GM13976 (cell line): ENCODE measurements around the gene LYSMD1.
A peak's percentile ranks its signal among the peaks of the same experiment; 100 is the strongest.
"Not testable (repeated sequence)": the region's sequence is repeated elsewhere in the genome, so short reads cannot be mapped to it uniquely, and the experiment has no call there.

Experiments used
- DNase-seq: peaks from one replicate; pipeline ENCODE4 v3.0.0; 2012; ENCODE audit warnings: low spot score
- CTCF ChIP-seq: IDR thresholded peaks from 2 replicates; pipeline ENCODE4 v1.5.1; 2012; ENCODE audit warnings: borderline replicate concordance, mild to moderate bottlenecking; ENCODE audit not compliant: insufficient read depth; ENCODE audit errors: extremely low read depth, missing control alignments, control extremely low read depth
- in situ Hi-C: fragments of 300-500 bp; cut with MboI; formaldehyde crosslinking; loops from one replicate; pipeline ENCODE4 v1.12.0; 2022; ENCODE audit warnings: low sequenced_read_pairs, mixed read lengths, inconsistent platforms; ENCODE audit not compliant: unreplicated experiment

Gene LYSMD1

GRCh38 chr1:151198254-151199127 is 32.8 kb upstream of the LYSMD1 start, which contains the start of gene PIP5K1A:
PIP5K1A (plus strand) TSS chr1:151198552; CDS start chr1:151198997, 445 bp downstream.
- DNase-seq: peak; percentile 99
- TF ChIP-seq CTCF: no peak
- in situ Hi-C loops: no loop called here

DNA sequence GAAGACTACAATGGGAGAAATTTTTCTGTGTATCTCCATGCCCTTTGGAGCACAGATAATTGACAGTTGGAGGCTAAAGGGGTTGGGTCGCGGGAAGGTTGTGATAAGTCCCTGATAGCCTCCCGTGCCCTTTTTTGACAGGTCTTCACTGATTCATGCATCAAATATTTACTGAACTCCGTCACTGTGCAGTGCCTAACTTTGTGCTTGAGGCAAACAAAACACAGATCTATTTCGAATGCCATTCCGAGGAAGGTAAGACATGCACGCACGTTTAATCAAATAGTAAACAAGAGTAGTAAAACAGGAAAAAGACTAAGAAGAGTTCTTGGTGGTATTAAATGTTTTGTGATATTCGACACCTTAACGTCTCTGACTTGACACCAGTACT is 32.2 kb upstream of the LYSMD1 start:
- in situ Hi-C loops: no loop called here
- no peak for DNase-seq
- TF ChIP-seq CTCF: no peak

- peak; percentile 39 for TF ChIP-seq CTCF
Observed at GRCh38 chr1:151196292-151196800, 30.6 kb upstream of the LYSMD1 start.

GRCh38 chr1:151194894-151195594 is 29.3 kb upstream of the LYSMD1 start:
- DNase-seq, in situ Hi-C loops: not testable (repeated sequence)

More at GRCh38 chr1:151196292-151196800, 30.6 kb upstream of the LYSMD1 start:
- in situ Hi-C loops: no loop called here
- DNase-seq: peak; percentile 66

GRCh38 chr1:151193856-151194255 is 28.2 kb upstream of the LYSMD1 start:
- no peak for DNase-seq
- in situ Hi-C loops: no loop called here
- no peak for TF ChIP-seq CTCF

DNA sequence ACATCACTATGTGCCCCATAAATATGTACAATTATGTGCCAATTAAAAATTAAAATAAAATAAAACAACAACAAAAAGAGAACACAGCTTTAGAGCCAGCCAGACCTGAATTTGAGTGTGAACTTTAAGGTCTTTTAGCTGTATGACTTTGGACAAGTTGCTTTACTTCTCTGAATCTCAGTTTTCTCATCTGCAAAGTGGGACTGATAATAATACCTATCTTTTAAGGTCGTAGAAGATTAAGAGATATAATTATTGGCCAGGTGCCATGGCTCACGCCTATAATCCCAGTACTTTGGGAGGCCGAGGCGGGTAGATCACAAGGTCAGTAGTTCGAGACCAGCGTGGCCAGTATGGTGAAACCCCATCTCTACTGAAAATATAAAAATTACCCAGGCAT is 27.6 kb upstream of the LYSMD1 start:
- no peak for TF ChIP-seq CTCF
- no peak for DNase-seq
- in situ Hi-C loops: no loop called here

DNA sequence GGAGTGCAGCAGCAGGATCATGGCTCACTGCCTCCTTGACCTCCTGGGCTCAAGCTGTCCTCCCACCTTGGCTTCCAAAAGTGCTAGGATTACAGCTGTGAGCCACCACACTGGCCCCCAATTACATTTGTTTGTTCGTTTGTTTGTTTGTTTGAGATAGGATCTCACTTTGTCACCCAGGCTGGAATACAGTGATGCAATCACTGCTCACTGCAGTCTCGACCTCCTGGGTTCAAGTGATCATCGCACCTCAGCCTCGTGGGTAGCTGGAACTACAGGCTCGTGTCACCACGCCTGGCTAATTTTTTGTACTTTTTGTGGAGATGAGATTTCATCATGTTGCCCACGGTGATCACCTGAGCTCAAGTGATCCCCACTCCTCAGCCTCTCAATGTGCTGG is 26.3 kb upstream of the LYSMD1 start:
- in situ Hi-C loops: no loop called here

More for the DNA sequence above, 26.3 kb upstream of the LYSMD1 start:
- no peak for TF ChIP-seq CTCF
- no peak for DNase-seq
